WTC11 (cell line): ENCODE results near the gene MAML2. TPM values are rescaled to one million over a fixed set of nuclear protein-coding genes. Genes with fewer than 3 reads are reported as not detected.

Experiments used
- ATAC-seq: fragments of 200-7000 bp; cut with Tn5 transposase; 2 replicates; pipeline ENCODE4 v1.10.0; 2021; ENCODE audit warnings: mild to moderate bottlenecking, moderate library complexity
- CTCF ChIA-PET: fragments of 300-600 bp; sonication (Branson Sonifier 250); formaldehyde crosslinking; loops from one replicate; lab custom pipeline; 2021; ENCODE audit warnings: antibody characterized with exemption; lab: Charles Lee
- POLR2A ChIA-PET: fragments of 350-600 bp; sonication (Branson Sonifier 250); formaldehyde crosslinking; loops from one replicate; lab custom pipeline; 2021; ENCODE audit warnings: antibody characterized with exemption; lab: Charles Lee
- DNase-seq: peaks from one replicate; pipeline ENCODE4 v3.0.0; 2021; ENCODE audit warnings: low spot score
- H3K27ac Mint-ChIP-seq: 2 replicates; pipeline ENCODE4 v1.8.0; 2021; ENCODE audit warnings: mixed read lengths
- H3K27me3 Mint-ChIP-seq: 2 replicates; pipeline ENCODE4 v1.8.0; 2021; ENCODE audit warnings: low read depth, mild to moderate bottlenecking, moderate library complexity, mixed read lengths
- H3K36me3 Mint-ChIP-seq: 2 replicates; pipeline ENCODE4 v1.8.0; 2021; ENCODE audit warnings: mixed read lengths
- H3K4me1 Mint-ChIP-seq: 2 replicates; pipeline ENCODE4 v1.8.0; 2022; ENCODE audit warnings: mixed read lengths
- H3K4me3 Mint-ChIP-seq: 2 replicates; pipeline ENCODE4 v1.8.0; 2021; ENCODE audit warnings: mild to moderate bottlenecking, moderate library complexity, mixed read lengths
- H3K9me3 Mint-ChIP-seq: 2 replicates; pipeline ENCODE4 v1.8.0; 2021; ENCODE audit warnings: mixed read lengths
- AFF4 ChIP-seq: sonication (generic); formaldehyde crosslinking; IDR thresholded peaks from 2 replicates; pipeline ENCODE4 v1.8.1; 2023; ENCODE audit warnings: mild to moderate bottlenecking, missing genetic modification reagents, borderline replicate concordance
- CBFB ChIP-seq: sonication (generic); formaldehyde crosslinking; IDR thresholded peaks from 2 replicates; pipeline ENCODE4 v1.8.1; 2022; ENCODE audit warnings: mild to moderate bottlenecking, low read depth, missing genetic modification reagents
- CREM ChIP-seq: sonication (generic); formaldehyde crosslinking; IDR thresholded peaks from 2 replicates; pipeline ENCODE4 v1.8.1; 2022; ENCODE audit warnings: mild to moderate bottlenecking, missing genetic modification reagents, moderate library complexity
- EMX1 ChIP-seq: fragments of 250-450 bp; sonication (Bioruptor Pico); IDR thresholded peaks from 2 replicates; pipeline ENCODE4 v1.8.0; 2021; ENCODE audit warnings: mild to moderate bottlenecking
- FOXJ3 ChIP-seq: sonication (generic); formaldehyde crosslinking; IDR thresholded peaks from 2 replicates; pipeline ENCODE4 v1.9.0; 2021; ENCODE audit warnings: missing genetic modification reagents, mild to moderate bottlenecking, borderline replicate concordance
- GTF2I ChIP-seq: fragments of 250-450 bp; sonication (Bioruptor Pico); conservative IDR thresholded peaks from 2 replicates; pipeline ENCODE4 v1.4.0; 2021; ENCODE audit warnings: mild to moderate bottlenecking
- HMGA2 ChIP-seq: fragments of 250-450 bp; sonication (Bioruptor Pico); IDR thresholded peaks from 2 replicates; pipeline ENCODE4 v1.4.0; 2021; ENCODE audit warnings: mild to moderate bottlenecking, moderate library complexity
- JUN ChIP-seq: sonication (generic); formaldehyde crosslinking; IDR thresholded peaks from 2 replicates; pipeline ENCODE4 v1.8.0; 2023; ENCODE audit warnings: mild to moderate bottlenecking, missing genetic modification reagents
- MXD4 ChIP-seq: fragments of 250-450 bp; sonication (Bioruptor Pico); IDR thresholded peaks from 2 replicates; pipeline ENCODE4 v1.8.0; 2021; ENCODE audit warnings: mild to moderate bottlenecking, moderate library complexity, borderline replicate concordance
- MYBL2 ChIP-seq: sonication (generic); formaldehyde crosslinking; IDR thresholded peaks from 2 replicates; pipeline ENCODE4 v1.8.1; 2023; ENCODE audit warnings: mild to moderate bottlenecking, moderate library complexity, missing genetic modification reagents
- NFATC4 ChIP-seq: fragments of 250-450 bp; sonication (Bioruptor Pico); IDR thresholded peaks from 2 replicates; pipeline ENCODE4 v1.9.0; 2021; ENCODE audit warnings: mild to moderate bottlenecking
- NR3C1 ChIP-seq: sonication (generic); formaldehyde crosslinking; conservative IDR thresholded peaks from 2 replicates; pipeline ENCODE4 v1.8.1; 2023; ENCODE audit warnings: low read depth, mild to moderate bottlenecking, missing genetic modification reagents
- PREB ChIP-seq: sonication (generic); formaldehyde crosslinking; IDR thresholded peaks from 2 replicates; pipeline ENCODE4 v1.8.1; 2022; ENCODE audit warnings: mild to moderate bottlenecking, missing genetic modification reagents, moderate library complexity, borderline replicate concordance
- RORB ChIP-seq: fragments of 250-450 bp; sonication (Bioruptor Pico); IDR thresholded peaks from 2 replicates; pipeline ENCODE4 v1.9.0; 2021; ENCODE audit warnings: mild to moderate bottlenecking
- ZNF219 ChIP-seq: sonication (generic); formaldehyde crosslinking; IDR thresholded peaks from 2 replicates; pipeline ENCODE4 v1.8.0; 2023; ENCODE audit warnings: missing genetic modification reagents, mild to moderate bottlenecking, borderline replicate concordance
- ZNF317 ChIP-seq: sonication (generic); formaldehyde crosslinking; IDR thresholded peaks from 2 replicates; pipeline ENCODE4 v1.8.1; 2023; ENCODE audit warnings: low read depth, mild to moderate bottlenecking, moderate library complexity, missing genetic modification reagents, borderline replicate concordance
- ZSCAN18 ChIP-seq: fragments of 250-450 bp; sonication (Bioruptor Pico); IDR thresholded peaks from 2 replicates; pipeline ENCODE4 v2.1.2; 2022; ENCODE audit warnings: mild to moderate bottlenecking, moderate library complexity
- total RNA-seq: library from RNA; stranded (reverse); gene quantifications from 3 replicates; pipeline ENCODE4 v1.2.3, GENCODE V29; 2021
- TF ChIP-seq, protein P1 (sequence below): fragments of 200-600 bp; IDR thresholded peaks from 2 replicates; pipeline ENCODE4 v1.8.0; 2022; ENCODE audit warnings: antibody characterized with exemption
- TF ChIP-seq, protein P2 (sequence below): sonication (generic); formaldehyde crosslinking; IDR thresholded peaks from 2 replicates; pipeline ENCODE4 v1.8.1; 2023; ENCODE audit warnings: mild to moderate bottlenecking, missing genetic modification reagents

Gene MAML2
- total RNA-seq, 1 experiment from 2014 or later = 8.1 TPM

DNA sequence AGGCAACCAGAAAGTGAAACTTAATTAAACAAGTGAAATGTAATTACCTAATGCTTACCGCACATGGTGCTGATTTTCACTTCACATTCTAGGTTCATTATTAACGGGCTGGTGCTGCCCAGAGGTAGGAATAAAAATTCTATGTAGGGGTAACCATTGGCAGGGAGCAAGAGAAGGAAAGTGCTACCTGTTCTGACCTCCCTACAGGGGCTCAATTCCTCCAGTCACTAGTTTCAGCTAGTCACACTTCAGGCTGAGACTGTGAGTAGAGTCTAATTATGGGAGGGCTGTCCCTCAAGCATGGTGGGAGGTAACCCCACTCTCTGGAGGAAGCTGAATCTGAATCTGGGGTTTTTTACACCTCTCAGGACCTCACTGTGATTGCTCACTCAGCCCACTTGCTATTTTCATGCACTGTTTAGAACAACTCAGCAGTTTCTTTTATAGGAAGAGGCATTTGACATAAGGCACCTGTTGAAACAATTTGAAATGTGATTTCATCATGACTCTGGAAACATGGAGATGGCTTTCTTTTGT is 75.4 kb downstream of the MAML2 start (continued):
- TF ChIP-seq PREB (CRISPR knock-in tag) (no peak), CBFB (CRISPR knock-in tag) (no peak), NR3C1 (CRISPR knock-in tag) (no peak), CREM (CRISPR knock-in tag) (no peak), ZSCAN18 (CRISPR knock-in tag) (no peak), EMX1 (CRISPR knock-in tag) (no peak), RORB (CRISPR knock-in tag) (no peak), MXD4 (no peak), AFF4 (CRISPR knock-in tag) (no peak)
- TF ChIP-seq, protein P1, sequence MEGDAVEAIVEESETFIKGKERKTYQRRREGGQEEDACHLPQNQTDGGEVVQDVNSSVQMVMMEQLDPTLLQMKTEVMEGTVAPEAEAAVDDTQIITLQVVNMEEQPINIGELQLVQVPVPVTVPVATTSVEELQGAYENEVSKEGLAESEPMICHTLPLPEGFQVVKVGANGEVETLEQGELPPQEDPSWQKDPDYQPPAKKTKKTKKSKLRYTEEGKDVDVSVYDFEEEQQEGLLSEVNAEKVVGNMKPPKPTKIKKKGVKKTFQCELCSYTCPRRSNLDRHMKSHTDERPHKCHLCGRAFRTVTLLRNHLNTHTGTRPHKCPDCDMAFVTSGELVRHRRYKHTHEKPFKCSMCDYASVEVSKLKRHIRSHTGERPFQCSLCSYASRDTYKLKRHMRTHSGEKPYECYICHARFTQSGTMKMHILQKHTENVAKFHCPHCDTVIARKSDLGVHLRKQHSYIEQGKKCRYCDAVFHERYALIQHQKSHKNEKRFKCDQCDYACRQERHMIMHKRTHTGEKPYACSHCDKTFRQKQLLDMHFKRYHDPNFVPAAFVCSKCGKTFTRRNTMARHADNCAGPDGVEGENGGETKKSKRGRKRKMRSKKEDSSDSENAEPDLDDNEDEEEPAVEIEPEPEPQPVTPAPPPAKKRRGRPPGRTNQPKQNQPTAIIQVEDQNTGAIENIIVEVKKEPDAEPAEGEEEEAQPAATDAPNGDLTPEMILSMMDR = no peak

DNA sequence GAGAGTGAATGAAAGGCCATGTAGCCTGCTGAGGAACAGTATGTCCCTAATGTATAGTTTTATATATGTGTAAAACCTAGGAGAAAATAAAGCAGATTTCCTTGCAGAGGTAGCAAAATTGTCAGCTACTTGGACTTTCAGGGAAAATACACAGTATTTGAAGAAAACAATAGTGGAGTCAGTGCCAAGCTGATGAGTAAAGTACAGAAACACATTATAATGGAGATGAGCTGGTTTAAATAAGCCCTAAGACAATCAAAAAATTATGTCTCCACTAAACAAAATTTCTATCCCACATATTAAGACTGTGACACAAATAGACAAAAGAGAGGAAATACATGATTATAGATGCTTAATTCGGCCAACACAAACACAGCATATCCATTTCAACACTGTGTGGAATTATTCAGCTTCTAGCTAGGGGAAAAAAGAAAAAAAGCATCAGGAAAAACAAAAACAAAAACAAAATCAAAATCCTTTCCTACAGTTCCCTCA is 75.9 kb downstream of the MAML2 start:
- CTCF ChIA-PET = no interaction called here
- H3K4me1 Mint-ChIP-seq = peaks cover 30% of the 10 kb centered on the region
- H3K9me3 Mint-ChIP-seq = peaks cover 27% of the 10 kb centered on the region
- H3K27me3 Mint-ChIP-seq = no peaks in the 10 kb centered on the region
- H3K27ac Mint-ChIP-seq = peak overlapping the region; percentile 20; the same call in 1 of the 2 replicates
- DNase-seq = no peak
- no peak for ATAC-seq
- POLR2A ChIA-PET = no interaction called here
- no peak overlapping the region for H3K4me3 Mint-ChIP-seq
- H3K36me3 Mint-ChIP-seq = peaks cover 20% of the 10 kb centered on the region
- TF ChIP-seq HMGA2 (CRISPR knock-in tag) (no peak), CREM (CRISPR knock-in tag) (no peak), GTF2I (CRISPR knock-in tag) (no peak), MYBL2 (CRISPR knock-in tag) (no peak), JUN (CRISPR knock-in tag) (no peak), CBFB (CRISPR knock-in tag) (no peak), ZNF219 (no peak), ZNF317 (no peak), FOXJ3 (CRISPR knock-in tag) (no peak), NFATC4 (no peak)
- TF ChIP-seq, protein P2, sequence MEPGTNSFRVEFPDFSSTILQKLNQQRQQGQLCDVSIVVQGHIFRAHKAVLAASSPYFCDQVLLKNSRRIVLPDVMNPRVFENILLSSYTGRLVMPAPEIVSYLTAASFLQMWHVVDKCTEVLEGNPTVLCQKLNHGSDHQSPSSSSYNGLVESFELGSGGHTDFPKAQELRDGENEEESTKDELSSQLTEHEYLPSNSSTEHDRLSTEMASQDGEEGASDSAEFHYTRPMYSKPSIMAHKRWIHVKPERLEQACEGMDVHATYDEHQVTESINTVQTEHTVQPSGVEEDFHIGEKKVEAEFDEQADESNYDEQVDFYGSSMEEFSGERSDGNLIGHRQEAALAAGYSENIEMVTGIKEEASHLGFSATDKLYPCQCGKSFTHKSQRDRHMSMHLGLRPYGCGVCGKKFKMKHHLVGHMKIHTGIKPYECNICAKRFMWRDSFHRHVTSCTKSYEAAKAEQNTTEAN (CRISPR knock-in tag) = no peak
